Cardiac fibroblast (primary cell): ENCODE data around the gene FAM20C.
A peak's percentile ranks its signal among the peaks of the same experiment; 100 is the strongest.

Experiments used
- DNase-seq, 2 donors: peaks; one replicate each; pipeline versions ENCODE4 v3.0.0 to v3.0.0-alpha.2; 2010; ENCODE audit warnings: low read depth in 2 of 2
- H3K4me3 ChIP-seq, 2 donors: replicated peaks in 1 of 2; 1 replicate in 1 of 2; 2 replicates in 1 of 2; pipeline ENCODE4 v1.5.1; 2011; ENCODE audit warnings: low read depth in 2 of 2, low read length in 2 of 2, mild to moderate bottlenecking in 2 of 2, moderate library complexity in 1 of 2
- CTCF ChIP-seq: IDR thresholded peaks from one replicate; pipeline ENCODE4 v1.5.1; 2011; ENCODE audit warnings: low read depth, mild to moderate bottlenecking, low read length, inconsistent platforms

Gene FAM20C

DNA sequence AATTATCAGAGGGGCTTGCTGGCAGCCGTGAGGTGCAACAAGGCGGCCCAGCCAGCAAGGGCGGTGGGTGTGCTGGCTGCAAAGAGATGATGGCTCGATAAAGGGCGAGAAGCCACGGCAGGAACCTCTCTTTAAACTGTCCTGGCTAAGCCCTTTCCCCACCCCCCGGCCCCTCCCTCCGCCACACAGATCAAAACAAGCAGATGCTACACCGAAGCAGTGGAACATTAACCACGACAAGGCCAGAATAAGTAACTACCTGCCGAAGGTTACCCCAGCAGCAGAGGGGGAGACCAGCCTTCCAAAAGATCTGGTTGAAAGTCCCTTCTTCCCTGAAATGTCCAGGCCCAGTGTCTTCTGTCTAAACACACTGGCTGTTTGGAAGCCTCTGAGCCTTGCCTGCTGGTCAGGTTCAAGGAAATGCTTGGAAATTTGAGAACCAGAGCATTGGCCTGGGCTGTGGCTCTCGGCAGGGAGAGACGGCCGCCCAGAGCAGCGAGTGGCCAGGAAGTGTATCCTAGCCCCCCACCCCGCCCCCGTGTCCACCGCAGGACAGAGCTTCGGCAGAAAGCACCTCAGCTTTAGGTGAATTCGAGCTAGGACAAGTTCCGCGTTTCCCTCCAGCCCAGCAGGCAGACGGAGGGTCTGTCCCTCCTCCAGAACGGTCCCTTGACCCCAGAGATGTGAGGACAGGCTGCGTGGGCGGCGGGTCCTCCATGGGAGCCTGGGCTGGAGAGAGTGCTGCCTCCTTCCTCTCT, 2.1 kb downstream of the FAM20C start:
- peak overlapping the region; percentile 76 to 79 for H3K4me3 ChIP-seq
- TF ChIP-seq CTCF = no peak
- peak; percentile 50 to 71 for DNase-seq

- peak; percentile 38 to 42 for DNase-seq
- no peak for TF ChIP-seq CTCF
- H3K4me3 ChIP-seq = peak overlapping the region; percentile 76 to 79
Measured at GRCh38 chr7:195010-195829, 2.8 kb downstream of the FAM20C start.

DNA sequence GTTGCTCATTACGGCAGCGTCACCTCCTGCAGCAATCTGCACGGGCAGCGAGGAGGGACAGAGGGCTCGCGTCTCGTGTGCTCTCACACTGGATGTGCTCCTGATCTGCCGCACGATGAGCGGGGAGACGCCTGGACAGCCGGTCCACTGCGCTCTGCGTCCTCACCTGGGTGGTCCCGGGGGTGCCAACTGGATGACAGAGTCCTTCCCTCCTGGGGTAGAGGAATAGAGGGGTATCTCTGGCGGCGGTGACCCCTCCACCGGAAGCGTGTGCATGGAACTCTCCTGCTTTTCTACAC, 3.4 kb downstream of the FAM20C start:
- TF ChIP-seq CTCF = no peak
- DNase-seq = no peak
- peak overlapping the region in 1 of 2 donors; percentile 76 for H3K4me3 ChIP-seq

- no peak for TF ChIP-seq CTCF
- H3K4me3 ChIP-seq = no peak overlapping the region
Measured at GRCh38 chr7:196283-196682, 3.9 kb downstream of the FAM20C start.

DNA sequence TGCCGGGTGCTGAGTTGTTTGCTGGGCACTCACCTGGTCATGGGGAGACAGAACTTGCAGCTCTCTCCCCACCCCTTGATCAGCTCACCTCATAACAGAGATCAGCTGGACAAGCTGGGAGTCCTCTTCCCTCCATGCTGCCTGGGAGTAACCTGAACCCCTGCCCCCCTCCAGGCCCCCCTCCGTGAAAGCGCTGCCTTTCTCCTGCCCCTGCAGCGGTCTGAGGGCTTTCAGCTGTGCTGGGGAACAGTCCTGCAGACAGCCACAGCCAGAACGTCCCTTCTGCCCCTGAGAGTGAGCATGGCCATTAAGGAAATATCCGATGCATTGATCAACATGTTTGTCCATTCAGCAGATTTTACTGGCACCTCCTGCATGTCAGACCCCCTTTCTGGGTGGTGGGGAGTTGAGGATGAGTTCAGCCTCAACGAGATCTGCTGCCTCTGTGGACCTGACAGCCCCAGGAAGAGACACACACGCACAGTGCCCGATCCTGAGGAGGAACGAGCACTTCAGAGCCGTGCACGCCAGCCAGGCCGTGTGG, 4.5 kb downstream of the FAM20C start:
- no peak for TF ChIP-seq CTCF
- H3K4me3 ChIP-seq = no peak overlapping the region
- DNase-seq = no peak

More at GRCh38 chr7:196283-196682, 3.9 kb downstream of the FAM20C start:
- DNase-seq = no peak

DNA sequence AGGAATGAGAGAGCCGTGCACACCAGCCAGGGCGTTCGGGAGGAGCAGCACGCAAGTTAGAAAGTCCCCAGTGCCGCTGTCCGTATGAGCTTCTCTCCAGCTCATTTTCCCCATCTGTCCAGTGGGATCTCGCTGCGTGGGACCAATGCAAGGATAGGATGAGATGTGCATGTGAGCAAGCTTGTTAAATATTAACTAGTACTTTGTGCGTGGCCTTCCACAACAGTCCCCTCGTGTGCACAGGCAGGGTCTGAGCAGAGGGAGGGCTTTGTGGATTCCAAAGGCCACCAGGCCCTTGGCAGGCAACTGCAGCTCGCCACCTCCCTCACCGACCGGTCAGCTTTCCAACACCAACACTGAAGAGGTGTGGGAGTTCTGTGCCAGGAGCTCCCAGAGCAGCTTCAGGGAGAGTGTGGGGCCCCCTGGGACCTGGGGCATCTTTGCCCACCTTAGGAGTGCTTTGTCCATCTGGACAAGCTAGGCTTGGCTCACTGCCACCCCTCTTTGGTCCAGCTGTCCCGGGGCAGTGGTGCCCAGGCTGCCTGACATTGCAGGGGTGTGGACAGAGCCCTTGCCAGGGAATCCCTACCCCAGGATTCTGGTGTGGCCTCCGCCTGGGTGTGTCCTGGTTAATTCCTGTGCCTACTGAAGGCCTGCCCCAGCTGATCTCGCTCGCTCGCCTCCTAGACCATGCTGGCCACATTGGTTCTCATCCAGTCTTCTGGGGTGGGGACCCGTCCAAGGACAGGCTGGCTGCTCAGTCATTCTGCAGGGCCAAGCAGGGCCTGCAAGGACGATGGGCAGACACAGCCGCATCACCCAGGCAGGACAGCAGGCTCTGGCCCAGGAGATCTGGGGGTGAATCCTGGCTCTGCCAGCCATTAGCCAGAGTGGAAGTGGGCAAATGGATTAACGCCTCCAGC, 5.3 kb downstream of the FAM20C start:
- DNase-seq = no peak
- no peak overlapping the region for H3K4me3 ChIP-seq
- TF ChIP-seq CTCF = no peak
